Lower lobe of right lung (tissue), 2 donors: ENCODE measurements around the gene MYOZ2. TPM values are rescaled to one million over a fixed set of nuclear protein-coding genes. Genes with fewer than 3 reads are reported as not detected.
A peak's percentile ranks its signal among the peaks of the same experiment; 100 is the strongest.

Source experiments
- ATAC-seq, 2 donors: fragments of 200-7000 bp; cut with Tn5 transposase; one replicate each; pipeline ENCODE4 v1.9.1; 2020 to 2022; ENCODE audit warnings: mild to moderate bottlenecking in 2 of 2, moderate library complexity in 2 of 2
- DNase-seq: peaks from one replicate; pipeline ENCODE4 v3.0.0-alpha.2; 2020
- H3K27ac ChIP-seq: fragments of 200-600 bp; one replicate; pipeline ENCODE4 v1.8.0; 2022
- H3K27me3 ChIP-seq: fragments of 200-600 bp; one replicate; pipeline ENCODE4 v1.8.0; 2022; ENCODE audit warnings: low read depth
- H3K36me3 ChIP-seq: fragments of 200-600 bp; one replicate; pipeline ENCODE4 v1.8.0; 2022; ENCODE audit warnings: mild to moderate bottlenecking
- H3K4me1 ChIP-seq: fragments of 200-600 bp; one replicate; pipeline ENCODE4 v1.8.0; 2022
- H3K4me3 ChIP-seq: fragments of 200-600 bp; one replicate; pipeline ENCODE4 v1.8.0; 2022; ENCODE audit warnings: mild to moderate bottlenecking
- H3K9me3 ChIP-seq: fragments of 200-600 bp; one replicate; pipeline ENCODE4 v1.8.0; 2022
- intact Hi-C: fragments of 100-400 bp; cut with DNase I; formaldehyde crosslinking; loops from one replicate; pipeline ENCODE4 v1.11.0; 2022
- total RNA-seq: library from RNA; stranded (reverse); fragmentation: NEBNext Ultra II Directional; extraction: Animal tissue kit (Norgen Biotek cat#: 25700); gene quantifications from one replicate; pipeline ENCODE4 v1.2.1, GENCODE V29; 2021
- TF ChIP-seq, protein P1 (sequence below): fragments of 200-600 bp; IDR thresholded peaks from one replicate; pipeline ENCODE4 v1.8.0; 2022; ENCODE audit warnings: antibody characterized with exemption, mild to moderate bottlenecking
- donor health status: DM: no; HTN: yes; CAD: no; lungs with severe emphysema.

The MYOZ2 gene
- total RNA-seq, 1 donor from 2014 or later, result not detected

DNA sequence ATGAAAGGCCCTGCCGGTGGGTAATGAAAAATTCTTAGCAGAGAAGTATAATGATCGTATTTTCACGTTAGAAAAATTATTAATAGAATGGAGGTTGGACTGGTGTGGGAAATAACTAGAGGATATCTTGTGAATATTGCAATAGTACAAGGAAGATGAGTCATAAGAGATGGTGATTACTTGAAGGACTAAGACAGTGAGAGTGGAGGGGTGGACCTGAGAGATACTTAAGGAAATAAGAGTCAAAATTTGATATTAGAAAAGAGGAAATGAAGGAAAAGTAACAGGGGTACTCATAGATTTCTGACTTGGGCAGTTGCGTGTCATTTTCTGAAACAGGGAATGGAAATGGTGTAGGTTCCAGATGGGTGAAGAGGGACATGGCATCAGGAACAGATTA, 75.1 kb downstream of the MYOZ2 start:
- no peak overlapping the region for H3K27ac ChIP-seq
- no peaks in the 10 kb centered on the region for H3K36me3 ChIP-seq
- no peak overlapping the region for H3K4me3 ChIP-seq
- peaks cover 5% of the 10 kb centered on the region for H3K4me1 ChIP-seq
- no peaks in the 10 kb centered on the region for H3K27me3 ChIP-seq
- no peaks in the 10 kb centered on the region for H3K9me3 ChIP-seq
- DNase-seq (no peak), ATAC-seq (no peak)
- TF ChIP-seq, protein P1, sequence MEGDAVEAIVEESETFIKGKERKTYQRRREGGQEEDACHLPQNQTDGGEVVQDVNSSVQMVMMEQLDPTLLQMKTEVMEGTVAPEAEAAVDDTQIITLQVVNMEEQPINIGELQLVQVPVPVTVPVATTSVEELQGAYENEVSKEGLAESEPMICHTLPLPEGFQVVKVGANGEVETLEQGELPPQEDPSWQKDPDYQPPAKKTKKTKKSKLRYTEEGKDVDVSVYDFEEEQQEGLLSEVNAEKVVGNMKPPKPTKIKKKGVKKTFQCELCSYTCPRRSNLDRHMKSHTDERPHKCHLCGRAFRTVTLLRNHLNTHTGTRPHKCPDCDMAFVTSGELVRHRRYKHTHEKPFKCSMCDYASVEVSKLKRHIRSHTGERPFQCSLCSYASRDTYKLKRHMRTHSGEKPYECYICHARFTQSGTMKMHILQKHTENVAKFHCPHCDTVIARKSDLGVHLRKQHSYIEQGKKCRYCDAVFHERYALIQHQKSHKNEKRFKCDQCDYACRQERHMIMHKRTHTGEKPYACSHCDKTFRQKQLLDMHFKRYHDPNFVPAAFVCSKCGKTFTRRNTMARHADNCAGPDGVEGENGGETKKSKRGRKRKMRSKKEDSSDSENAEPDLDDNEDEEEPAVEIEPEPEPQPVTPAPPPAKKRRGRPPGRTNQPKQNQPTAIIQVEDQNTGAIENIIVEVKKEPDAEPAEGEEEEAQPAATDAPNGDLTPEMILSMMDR, result no peak
- intact Hi-C loops, result no loop called here

DNA sequence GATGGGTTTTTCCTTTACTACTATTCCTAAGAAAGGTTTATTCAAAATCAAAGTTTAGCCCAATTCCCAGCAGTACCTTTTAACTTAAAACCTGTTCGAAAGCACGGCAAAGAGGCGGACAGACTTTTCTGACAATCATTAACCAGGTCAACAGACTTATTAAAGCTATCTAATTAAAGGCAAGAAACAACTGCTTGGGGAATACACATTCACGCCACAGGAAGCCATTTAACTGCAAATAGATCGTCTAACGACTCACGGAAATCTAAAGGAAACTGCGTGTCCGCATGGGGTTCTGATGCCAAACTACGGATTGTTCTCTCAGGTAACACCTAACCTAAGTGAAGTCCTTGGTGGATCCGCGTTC, 76.2 kb downstream of the MYOZ2 start:
- Histone ChIP-seq H3K4me3 (peak overlapping the region; percentile 83), H3K4me1 (peaks cover 5% of the 10 kb centered on the region), H3K27ac (peak overlapping the region; percentile 95), H3K9me3 (no peaks in the 10 kb centered on the region), H3K36me3 (no peaks in the 10 kb centered on the region), H3K27me3 (no peaks in the 10 kb centered on the region)
- TF ChIP-seq, protein P1, result no peak
- peak; percentile 0 to 13 for ATAC-seq
- no peak for DNase-seq
- intact Hi-C loops, result no loop called here

DNA sequence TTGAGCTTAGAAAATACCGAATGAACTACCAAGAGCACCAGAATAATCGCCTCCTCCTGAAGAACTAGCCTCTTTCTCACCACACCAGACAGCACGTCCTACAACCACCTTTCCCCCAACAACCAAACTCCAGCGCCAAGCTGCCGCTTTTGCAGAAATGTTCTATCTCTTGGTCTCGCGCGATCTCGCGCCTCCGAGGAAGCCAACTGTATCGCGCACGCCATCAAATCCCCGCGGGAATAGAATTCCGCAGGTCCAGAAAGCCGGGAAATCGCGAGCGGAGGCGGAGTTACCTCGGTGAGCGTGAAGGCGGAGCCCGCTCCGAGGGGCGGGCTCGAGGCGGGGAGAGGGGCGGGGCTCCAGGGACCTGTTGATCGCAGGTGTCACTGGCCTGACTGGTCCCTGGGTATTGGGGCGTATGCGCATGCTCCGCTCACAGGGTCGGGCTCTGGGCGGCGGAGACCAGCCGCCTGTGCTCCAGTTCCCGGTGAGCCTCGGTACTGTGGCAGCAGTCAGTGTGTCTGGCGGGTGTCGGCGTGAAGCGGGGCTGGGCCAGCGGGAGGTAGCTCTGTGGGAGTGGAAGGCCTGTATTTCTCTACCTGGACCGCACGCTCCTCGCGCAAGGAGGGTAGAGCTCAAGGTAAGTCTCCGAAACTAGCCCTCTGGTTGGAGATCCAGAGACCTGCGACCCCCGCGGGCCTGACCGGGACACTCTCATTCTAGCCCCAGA, 76.8 kb downstream of the MYOZ2 start, which contains the start of gene USP53:
USP53 (plus strand) TSS at position 480 of the 730 bp plus-strand sequence. CDS start 27,047 bp downstream, outside the sequence.
- TF ChIP-seq, protein P1, result no peak
- H3K4me1 ChIP-seq, result peaks cover 5% of the 10 kb centered on the region
- DNase-seq (peak; percentile 98), ATAC-seq (peak; percentile 98 to 99)
- peaks cover 4% of the 10 kb centered on the region for H3K36me3 ChIP-seq
- H3K27me3 ChIP-seq, result no peaks in the 10 kb centered on the region
- intact Hi-C loops, result no loop called here
- H3K4me3 ChIP-seq, result peak within 1 kb of the TSS; percentile 83
- H3K27ac ChIP-seq, result peak within 1 kb of the TSS; percentile 95
- H3K9me3 ChIP-seq, result no peaks in the 10 kb centered on the region

DNA sequence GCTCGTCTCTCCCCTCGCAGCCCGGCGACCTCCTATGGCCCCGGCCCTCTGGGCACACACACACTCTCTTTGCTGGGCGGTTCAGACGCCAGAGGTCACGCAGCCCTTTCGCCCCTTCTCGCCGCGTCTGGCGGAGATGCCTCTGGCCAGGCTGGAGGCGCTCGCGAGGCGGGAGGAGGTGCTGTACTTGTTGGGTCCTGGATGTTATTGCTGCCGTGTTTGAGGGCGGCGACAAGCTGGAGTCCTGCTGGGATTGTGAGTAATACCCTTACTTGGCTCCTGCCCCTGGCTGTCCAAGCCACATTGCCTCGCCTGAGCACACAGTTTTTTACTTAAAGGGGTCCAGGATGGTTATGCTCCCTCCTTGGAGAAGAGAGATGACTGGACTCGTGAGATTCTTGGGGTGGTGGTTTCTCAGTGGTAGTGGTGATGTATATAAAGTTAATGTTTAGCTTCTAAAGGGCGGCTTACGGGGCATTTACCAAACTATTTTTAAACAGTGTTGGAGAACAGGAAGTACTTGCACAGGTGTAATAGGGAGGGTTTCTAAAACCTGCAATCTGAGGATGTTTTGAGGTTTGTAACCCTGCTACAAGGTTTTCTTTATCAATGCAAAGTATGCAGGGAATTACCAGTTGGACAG, 77.5 kb downstream of the MYOZ2 start:
- peaks cover 5% of the 10 kb centered on the region for H3K4me1 ChIP-seq
- ATAC-seq, result peak; percentile 87 to 90
- intact Hi-C loops, result no loop called here

DNA sequence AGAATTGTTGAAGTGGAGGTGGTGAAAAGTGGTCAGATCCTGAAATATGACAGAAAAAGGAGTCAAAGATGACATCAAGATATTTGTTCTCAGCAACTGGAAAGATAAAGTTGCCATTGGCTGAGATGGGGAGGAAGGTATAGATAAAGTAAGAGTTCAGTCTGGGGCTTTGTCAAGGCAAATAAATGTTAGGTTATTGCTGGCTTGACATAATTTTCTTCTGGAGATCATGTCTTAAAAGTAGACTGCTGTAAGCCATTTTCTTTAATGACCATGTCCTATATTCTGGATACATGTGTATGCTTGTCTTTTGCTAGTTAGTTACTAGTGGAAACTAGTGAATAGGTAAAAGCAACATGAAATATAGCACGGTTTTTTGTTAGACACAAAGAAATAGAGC, 82.5 kb downstream of the MYOZ2 start:
- TF ChIP-seq, protein P1, result no peak
- intact Hi-C loops, result no loop called here
- no peaks in the 10 kb centered on the region for H3K27me3 ChIP-seq
- DNase-seq (no peak), ATAC-seq (no peak)
- H3K36me3 ChIP-seq, result peaks cover 35% of the 10 kb centered on the region
- no peaks in the 10 kb centered on the region for H3K4me1 ChIP-seq
- peak overlapping the region; percentile 83 for H3K4me3 ChIP-seq
- no peaks in the 10 kb centered on the region for H3K9me3 ChIP-seq
- H3K27ac ChIP-seq, result no peak overlapping the region

More for the DNA sequence above, 77.5 kb downstream of the MYOZ2 start:
- TF ChIP-seq, protein P1, result peak; percentile 36
- Histone ChIP-seq H3K4me3 (peak overlapping the region; percentile 83), H3K27me3 (no peaks in the 10 kb centered on the region), H3K36me3 (peaks cover 11% of the 10 kb centered on the region), H3K27ac (peak overlapping the region; percentile 95), H3K9me3 (no peaks in the 10 kb centered on the region)
- DNase-seq, result peak; percentile 90
